ENCODE results near the gene SOX11. TPM values are rescaled to one million over a fixed set of nuclear protein-coding genes. Genes with fewer than 3 reads are reported as not detected.

SOX11 gene
- total RNA-seq, 1 experiment from 2014 or later, result not detected

DNA sequence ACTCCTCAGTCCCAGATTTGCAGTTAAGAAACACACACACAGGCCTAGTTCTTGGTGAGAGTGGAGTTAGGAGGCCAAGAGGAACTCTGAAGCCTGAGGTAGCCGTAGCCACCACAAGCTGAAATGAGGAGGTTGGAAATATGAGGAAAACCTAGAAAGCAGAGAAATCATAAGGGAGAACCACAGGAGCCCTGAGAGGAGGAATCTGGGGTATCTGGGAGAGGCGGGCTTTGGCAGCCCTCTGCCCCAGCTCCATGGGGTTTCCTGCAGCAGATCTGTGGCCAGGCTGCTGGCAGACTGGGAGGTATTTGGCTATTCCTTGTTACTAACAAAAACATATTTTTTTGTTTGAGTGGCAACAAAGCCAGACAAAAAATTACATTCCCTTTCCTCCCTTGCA lies 11.0 kb downstream of the SOX11 start:
- ChIA-PET CTCF (interaction anchor here (0.5 kb wide), 1 partner anchor 95 kb away, joined by 3 read pairs; no protein-coding TSS in a partner anchor), POLR2A (interaction anchor here (0.5 kb wide), 1 partner anchor 20 kb away, joined by 6 read pairs; no protein-coding TSS in a partner anchor)
- intact Hi-C loops (cut with micrococcal nuclease), result no loop called here
- H3K4me3 Mint-ChIP-seq (ENCODE audit: unreplicated experiment), result no peak overlapping the region
- H3K4me1 Mint-ChIP-seq (ENCODE audit: insufficient read depth, unreplicated experiment), result peaks cover 6% of the 10 kb centered on the region
- H3K27me3 Mint-ChIP-seq (ENCODE audit: insufficient read depth, unreplicated experiment), result no peaks in the 10 kb centered on the region
- TF ChIP-seq, protein P1, sequence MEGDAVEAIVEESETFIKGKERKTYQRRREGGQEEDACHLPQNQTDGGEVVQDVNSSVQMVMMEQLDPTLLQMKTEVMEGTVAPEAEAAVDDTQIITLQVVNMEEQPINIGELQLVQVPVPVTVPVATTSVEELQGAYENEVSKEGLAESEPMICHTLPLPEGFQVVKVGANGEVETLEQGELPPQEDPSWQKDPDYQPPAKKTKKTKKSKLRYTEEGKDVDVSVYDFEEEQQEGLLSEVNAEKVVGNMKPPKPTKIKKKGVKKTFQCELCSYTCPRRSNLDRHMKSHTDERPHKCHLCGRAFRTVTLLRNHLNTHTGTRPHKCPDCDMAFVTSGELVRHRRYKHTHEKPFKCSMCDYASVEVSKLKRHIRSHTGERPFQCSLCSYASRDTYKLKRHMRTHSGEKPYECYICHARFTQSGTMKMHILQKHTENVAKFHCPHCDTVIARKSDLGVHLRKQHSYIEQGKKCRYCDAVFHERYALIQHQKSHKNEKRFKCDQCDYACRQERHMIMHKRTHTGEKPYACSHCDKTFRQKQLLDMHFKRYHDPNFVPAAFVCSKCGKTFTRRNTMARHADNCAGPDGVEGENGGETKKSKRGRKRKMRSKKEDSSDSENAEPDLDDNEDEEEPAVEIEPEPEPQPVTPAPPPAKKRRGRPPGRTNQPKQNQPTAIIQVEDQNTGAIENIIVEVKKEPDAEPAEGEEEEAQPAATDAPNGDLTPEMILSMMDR (IDR thresholded peaks at IDR 0.05; ENCODE audit: unreplicated experiment), result no peak
- no peak for DNase-seq (ENCODE audit: unreplicated experiment)
- no peaks in the 10 kb centered on the region for H3K36me3 Mint-ChIP-seq (ENCODE audit: insufficient read depth, unreplicated experiment)
- BruUV-seq (replicated peaks), result no TSS peak
- H3K27ac Mint-ChIP-seq (ENCODE audit: low read depth, unreplicated experiment), result no peak overlapping the region
- no peaks in the 10 kb centered on the region for H3K9me3 Mint-ChIP-seq (ENCODE audit: unreplicated experiment)

DNA sequence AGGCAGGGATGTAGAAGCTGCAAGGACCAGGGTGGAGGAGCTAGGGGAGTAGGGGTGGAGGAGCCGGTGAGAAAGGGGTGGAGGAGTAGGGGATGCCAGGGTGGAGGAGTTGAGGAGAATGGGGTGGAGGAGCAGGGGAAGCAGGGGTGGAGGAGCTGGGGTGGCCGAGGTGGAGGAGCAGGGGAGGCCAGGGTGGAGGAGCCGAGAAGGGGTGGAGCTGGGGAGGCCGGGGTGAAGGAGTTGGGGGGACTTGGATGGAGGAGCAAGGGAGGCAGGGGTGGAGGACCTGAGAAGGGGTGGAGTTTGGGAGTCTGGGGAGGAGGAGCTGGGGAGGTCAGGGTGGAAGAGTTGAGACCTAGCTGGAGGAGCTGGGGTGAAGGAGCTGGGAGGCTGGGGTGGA lies 13.3 kb downstream of the SOX11 start:
- no TSS peak for BruUV-seq (replicated peaks)
- Mint-ChIP-seq H3K36me3 (ENCODE audit: insufficient read depth, unreplicated experiment) (no peaks in the 10 kb centered on the region), H3K4me1 (ENCODE audit: insufficient read depth, unreplicated experiment) (peaks cover 6% of the 10 kb centered on the region), H3K4me3 (ENCODE audit: unreplicated experiment) (no peak overlapping the region), H3K27me3 (ENCODE audit: insufficient read depth, unreplicated experiment) (no peaks in the 10 kb centered on the region), H3K9me3 (ENCODE audit: unreplicated experiment) (no peaks in the 10 kb centered on the region), H3K27ac (ENCODE audit: low read depth, unreplicated experiment) (no peak overlapping the region)
- intact Hi-C loops (cut with micrococcal nuclease), result no loop called here
- TF ChIP-seq, protein P1 (IDR thresholded peaks at IDR 0.05; ENCODE audit: unreplicated experiment), result no peak
- ChIA-PET CTCF (interaction anchor here (0.6 kb wide), 1 partner anchor 447 kb away, joined by 3 read pairs; no protein-coding TSS in a partner anchor), POLR2A (interaction anchor here (0.7 kb wide), 1 partner anchor 14 kb away, joined by 4 read pairs; no protein-coding TSS in a partner anchor)
- no peak for DNase-seq (ENCODE audit: unreplicated experiment)

DNA sequence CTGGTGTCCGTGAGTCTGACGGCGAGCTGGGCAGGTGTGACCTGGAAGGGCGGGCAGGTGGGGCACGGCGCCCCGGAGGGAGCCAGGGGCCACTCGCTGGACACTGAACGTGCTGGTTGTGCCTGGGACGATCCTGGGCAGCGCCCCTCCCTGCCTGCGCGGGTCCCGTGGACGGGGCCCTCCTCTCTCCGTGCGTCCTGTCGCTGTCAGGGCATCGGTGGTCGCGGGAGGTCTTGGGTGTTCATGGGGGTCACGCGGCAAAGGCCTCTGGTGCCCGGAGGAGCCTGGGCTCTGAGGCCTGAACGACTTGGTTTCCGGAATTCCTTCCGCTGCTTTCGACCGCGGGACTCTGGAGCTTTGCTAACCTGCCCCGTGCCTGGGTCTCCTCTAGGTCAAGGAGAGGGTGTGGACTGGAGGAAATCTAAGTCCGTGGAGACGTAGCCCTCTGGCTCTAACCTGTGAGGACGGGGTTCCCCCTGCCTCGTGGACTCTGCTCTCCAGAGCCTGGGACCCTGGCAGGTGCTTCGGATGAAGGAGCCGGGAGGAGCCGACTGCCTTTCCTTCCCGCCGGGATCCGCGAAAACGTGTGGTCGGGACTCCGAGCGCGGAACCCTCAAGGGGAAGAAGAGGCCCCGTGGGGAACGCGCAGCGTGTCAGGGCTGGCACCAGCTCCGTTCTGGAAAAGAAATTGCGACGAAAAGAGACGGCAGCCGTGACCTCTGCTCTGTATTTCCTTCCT lies 14.7 kb downstream of the SOX11 start:
- Mint-ChIP-seq H3K4me3 (ENCODE audit: unreplicated experiment) (no peak overlapping the region), H3K27ac (ENCODE audit: low read depth, unreplicated experiment) (no peak overlapping the region), H3K9me3 (ENCODE audit: unreplicated experiment) (no peaks in the 10 kb centered on the region), H3K27me3 (ENCODE audit: insufficient read depth, unreplicated experiment) (no peaks in the 10 kb centered on the region), H3K4me1 (ENCODE audit: insufficient read depth, unreplicated experiment) (no peaks in the 10 kb centered on the region), H3K36me3 (ENCODE audit: insufficient read depth, unreplicated experiment) (no peaks in the 10 kb centered on the region)
- POLR2A ChIA-PET, result interaction anchor here (0.7 kb wide), 1 partner anchor 1006 kb away, joined by 6 read pairs; no protein-coding TSS in a partner anchor
- CTCF ChIA-PET, result no interaction called here
- intact Hi-C loops (cut with micrococcal nuclease), result no loop called here
- no TSS peak for BruUV-seq (replicated peaks)
- DNase-seq (ENCODE audit: unreplicated experiment), result no peak
- TF ChIP-seq, protein P1 (IDR thresholded peaks at IDR 0.05; ENCODE audit: unreplicated experiment), result no peak

DNA sequence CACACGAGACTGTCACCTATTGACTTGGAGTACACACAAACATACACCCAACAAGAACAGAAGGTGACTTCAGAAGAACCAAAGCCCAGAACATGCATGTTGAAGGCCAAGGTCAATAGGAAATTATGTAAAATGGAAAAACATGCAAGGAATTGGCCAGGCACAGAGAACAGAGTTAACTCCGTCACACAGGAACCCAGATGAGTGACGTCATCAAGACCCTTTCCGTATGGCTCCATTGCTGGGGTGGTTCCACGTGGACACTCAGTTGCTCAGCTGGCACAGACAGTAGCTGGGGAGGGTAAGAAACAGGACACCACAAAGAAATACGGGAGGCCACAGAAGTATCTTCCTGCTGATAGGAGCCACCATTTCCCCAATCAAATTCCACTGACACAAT lies 18.4 kb downstream of the SOX11 start:
- BruUV-seq (replicated peaks), result no TSS peak
- TF ChIP-seq, protein P1 (IDR thresholded peaks at IDR 0.05; ENCODE audit: unreplicated experiment), result no peak
- ChIA-PET POLR2A (no interaction called here), CTCF (no interaction called here)
- Mint-ChIP-seq H3K4me1 (ENCODE audit: insufficient read depth, unreplicated experiment) (no peaks in the 10 kb centered on the region), H3K27ac (ENCODE audit: low read depth, unreplicated experiment) (no peak overlapping the region), H3K27me3 (ENCODE audit: insufficient read depth, unreplicated experiment) (no peaks in the 10 kb centered on the region), H3K4me3 (ENCODE audit: unreplicated experiment) (no peak overlapping the region), H3K9me3 (ENCODE audit: unreplicated experiment) (peaks cover 7% of the 10 kb centered on the region), H3K36me3 (ENCODE audit: insufficient read depth, unreplicated experiment) (no peaks in the 10 kb centered on the region)
- DNase-seq (ENCODE audit: unreplicated experiment), result no peak
- intact Hi-C loops (cut with micrococcal nuclease), result no loop called here

Measured in MCF 10A (cell line).